ENCODE results near the gene FIGN.

The FIGN gene

GRCh38 chr2:163715199-163715598 is 20.6 kb downstream of the FIGN start:
- Mint-ChIP-seq H3K4me1 (no peaks in the 10 kb centered on the region), H3K9me3 (peaks cover 19% of the 10 kb centered on the region), H3K36me3 (ENCODE audit: insufficient read depth) (no peaks in the 10 kb centered on the region), H3K27me3 (no peaks in the 10 kb centered on the region), H3K4me3 (no peak overlapping the region), H3K27ac (ENCODE audit: low read depth) (no peak overlapping the region)
- ATAC-seq (replicated peaks; ENCODE audit: extremely low read depth, poor library complexity, severe bottlenecking) (no peak), DNase-seq (ENCODE audit: low spot score in 2 of 2) (no peak)

- Mint-ChIP-seq H3K4me3 (no peak overlapping the region), H3K27ac (ENCODE audit: low read depth) (no peak overlapping the region)
These were observed 22.1 kb downstream of the FIGN start for GRCh38 chr2:163713534-163714311.

GRCh38 chr2:163711699-163712098 is 24.1 kb downstream of the FIGN start:
- H3K4me1 Mint-ChIP-seq = no peaks in the 10 kb centered on the region
- ATAC-seq (replicated peaks; ENCODE audit: extremely low read depth, poor library complexity, severe bottlenecking) = no peak

More at GRCh38 chr2:163713534-163714311, 22.1 kb downstream of the FIGN start:
- peaks cover 19% of the 10 kb centered on the region for H3K9me3 Mint-ChIP-seq
- H3K27me3 Mint-ChIP-seq = no peaks in the 10 kb centered on the region
- DNase-seq (ENCODE audit: low spot score in 2 of 2) (no peak), ATAC-seq (replicated peaks; ENCODE audit: extremely low read depth, poor library complexity, severe bottlenecking) (no peak)
- H3K36me3 Mint-ChIP-seq (ENCODE audit: insufficient read depth) = no peaks in the 10 kb centered on the region
- H3K4me1 Mint-ChIP-seq = no peaks in the 10 kb centered on the region

GRCh38 chr2:163711258-163711657 is 24.6 kb downstream of the FIGN start:
- Mint-ChIP-seq H3K4me1 (no peaks in the 10 kb centered on the region), H3K27me3 (no peaks in the 10 kb centered on the region), H3K9me3 (peaks cover 12% of the 10 kb centered on the region), H3K27ac (ENCODE audit: low read depth) (no peak overlapping the region), H3K4me3 (no peak overlapping the region), H3K36me3 (ENCODE audit: insufficient read depth) (no peaks in the 10 kb centered on the region)
- ATAC-seq (replicated peaks; ENCODE audit: extremely low read depth, poor library complexity, severe bottlenecking) (no peak), DNase-seq (ENCODE audit: low spot score in 2 of 2) (no peak)

More at GRCh38 chr2:163711699-163712098, 24.1 kb downstream of the FIGN start:
- no peak for DNase-seq (ENCODE audit: low spot score in 2 of 2)
- peaks cover 12% of the 10 kb centered on the region for H3K9me3 Mint-ChIP-seq
- no peaks in the 10 kb centered on the region for H3K36me3 Mint-ChIP-seq (ENCODE audit: insufficient read depth)
- H3K27me3 Mint-ChIP-seq = no peaks in the 10 kb centered on the region
- no peak overlapping the region for H3K27ac Mint-ChIP-seq (ENCODE audit: low read depth)
- H3K4me3 Mint-ChIP-seq = no peak overlapping the region

- DNase-seq (ENCODE audit: low spot score in 2 of 2) (no peak), ATAC-seq (replicated peaks; ENCODE audit: extremely low read depth, poor library complexity, severe bottlenecking) (no peak)
- no peak overlapping the region for H3K27ac Mint-ChIP-seq (ENCODE audit: low read depth)
- no peak overlapping the region for H3K4me3 Mint-ChIP-seq
- no peaks in the 10 kb centered on the region for H3K36me3 Mint-ChIP-seq (ENCODE audit: insufficient read depth)
- no peaks in the 10 kb centered on the region for H3K4me1 Mint-ChIP-seq
- no peaks in the 10 kb centered on the region for H3K27me3 Mint-ChIP-seq
- H3K9me3 Mint-ChIP-seq = peaks cover 10% of the 10 kb centered on the region
These were observed 26.5 kb downstream of the FIGN start for GRCh38 chr2:163709270-163709669.

GRCh38 chr2:163708265-163708664 is 27.5 kb downstream of the FIGN start:
- Mint-ChIP-seq H3K27me3 (no peaks in the 10 kb centered on the region), H3K36me3 (ENCODE audit: insufficient read depth) (no peaks in the 10 kb centered on the region), H3K9me3 (peaks cover 11% of the 10 kb centered on the region), H3K27ac (ENCODE audit: low read depth) (no peak overlapping the region), H3K4me3 (no peak overlapping the region), H3K4me1 (no peaks in the 10 kb centered on the region)
- DNase-seq (ENCODE audit: low spot score in 2 of 2) (no peak), ATAC-seq (replicated peaks; ENCODE audit: extremely low read depth, poor library complexity, severe bottlenecking) (no peak)

- no peak for ATAC-seq (replicated peaks; ENCODE audit: extremely low read depth, poor library complexity, severe bottlenecking)
- Mint-ChIP-seq H3K4me1 (no peaks in the 10 kb centered on the region), H3K4me3 (no peak overlapping the region), H3K27ac (ENCODE audit: low read depth) (no peak overlapping the region), H3K27me3 (no peaks in the 10 kb centered on the region), H3K9me3 (peaks cover 23% of the 10 kb centered on the region), H3K36me3 (ENCODE audit: insufficient read depth) (no peaks in the 10 kb centered on the region)
- DNase-seq (ENCODE audit: low spot score in 2 of 2) = no peak
These were observed 32.4 kb downstream of the FIGN start for GRCh38 chr2:163703386-163703785.

GRCh38 chr2:163701399-163702195 is 34.2 kb downstream of the FIGN start:
- Mint-ChIP-seq H3K27ac (ENCODE audit: low read depth) (no peak overlapping the region), H3K36me3 (ENCODE audit: insufficient read depth) (no peaks in the 10 kb centered on the region), H3K27me3 (no peaks in the 10 kb centered on the region), H3K9me3 (peaks cover 23% of the 10 kb centered on the region), H3K4me1 (no peaks in the 10 kb centered on the region), H3K4me3 (no peak overlapping the region)
- DNase-seq (ENCODE audit: low spot score in 2 of 2) = no peak
- ATAC-seq (replicated peaks; ENCODE audit: extremely low read depth, poor library complexity, severe bottlenecking) = no peak

- H3K4me1 Mint-ChIP-seq = no peaks in the 10 kb centered on the region
- H3K27me3 Mint-ChIP-seq = no peaks in the 10 kb centered on the region
- peaks cover 2% of the 10 kb centered on the region for H3K36me3 Mint-ChIP-seq (ENCODE audit: insufficient read depth)
- no peak overlapping the region for H3K4me3 Mint-ChIP-seq
- no peak for DNase-seq (ENCODE audit: low spot score in 2 of 2)
- no peak overlapping the region for H3K27ac Mint-ChIP-seq (ENCODE audit: low read depth)
- no peak for ATAC-seq (replicated peaks; ENCODE audit: extremely low read depth, poor library complexity, severe bottlenecking)
- peaks cover 25% of the 10 kb centered on the region for H3K9me3 Mint-ChIP-seq
These were observed 37.0 kb downstream of the FIGN start for GRCh38 chr2:163698857-163699256.

- Mint-ChIP-seq H3K4me3 (no peak overlapping the region), H3K36me3 (ENCODE audit: insufficient read depth) (peaks cover 2% of the 10 kb centered on the region), H3K27me3 (no peaks in the 10 kb centered on the region), H3K27ac (ENCODE audit: low read depth) (no peak overlapping the region), H3K4me1 (no peaks in the 10 kb centered on the region), H3K9me3 (peaks cover 25% of the 10 kb centered on the region)
- no peak for ATAC-seq (replicated peaks; ENCODE audit: extremely low read depth, poor library complexity, severe bottlenecking)
- DNase-seq (ENCODE audit: low spot score in 2 of 2) = no peak
These were observed 37.8 kb downstream of the FIGN start for GRCh38 chr2:163697846-163698637.

GRCh38 chr2:163697429-163697828 is 38.4 kb downstream of the FIGN start:
- H3K36me3 Mint-ChIP-seq (ENCODE audit: insufficient read depth) = peaks cover 2% of the 10 kb centered on the region
- H3K9me3 Mint-ChIP-seq = peaks cover 25% of the 10 kb centered on the region
- no peaks in the 10 kb centered on the region for H3K27me3 Mint-ChIP-seq
- H3K4me1 Mint-ChIP-seq = no peaks in the 10 kb centered on the region
- no peak for ATAC-seq (replicated peaks; ENCODE audit: extremely low read depth, poor library complexity, severe bottlenecking)
- H3K4me3 Mint-ChIP-seq = no peak overlapping the region
- H3K27ac Mint-ChIP-seq (ENCODE audit: low read depth) = no peak overlapping the region
- no peak for DNase-seq (ENCODE audit: low spot score in 2 of 2)

GRCh38 chr2:163693484-163693883 is 42.3 kb downstream of the FIGN start:
- H3K27me3 Mint-ChIP-seq = no peaks in the 10 kb centered on the region
- DNase-seq (ENCODE audit: low spot score in 2 of 2) = no peak
- H3K4me1 Mint-ChIP-seq = no peaks in the 10 kb centered on the region
- H3K27ac Mint-ChIP-seq (ENCODE audit: low read depth) = no peak overlapping the region
- ATAC-seq (replicated peaks; ENCODE audit: extremely low read depth, poor library complexity, severe bottlenecking) = no peak
- no peak overlapping the region for H3K4me3 Mint-ChIP-seq
- H3K9me3 Mint-ChIP-seq = peaks cover 9% of the 10 kb centered on the region
- H3K36me3 Mint-ChIP-seq (ENCODE audit: insufficient read depth) = peaks cover 2% of the 10 kb centered on the region
